ENCODE measurements around the gene FGF12. TPM values are rescaled to one million over a fixed set of nuclear protein-coding genes. Genes with fewer than 3 reads are reported as not detected.

Gene FGF12
- polyA plus RNA-seq, 3 donors, result not detected

DNA sequence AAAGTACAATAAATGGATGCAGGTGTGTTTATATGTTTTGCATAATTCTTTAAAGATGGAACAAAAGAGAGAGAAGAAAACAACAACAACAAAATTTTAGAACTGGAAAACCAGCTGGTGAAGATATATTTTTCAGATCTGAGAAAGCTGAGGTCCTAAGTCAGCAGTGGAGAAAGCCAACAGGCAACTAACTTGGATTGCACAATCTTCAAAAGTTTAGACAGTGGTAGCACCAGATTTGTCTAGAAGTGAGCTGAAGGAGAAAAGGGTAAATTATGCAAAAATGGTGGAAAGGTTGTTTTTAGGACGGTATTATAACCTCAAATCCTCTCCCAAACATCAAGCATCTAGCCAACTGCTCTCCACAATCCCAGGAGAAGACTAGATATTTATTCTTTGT lies 17.0 kb downstream of the FGF12 start:
- Mint-ChIP-seq H3K36me3 (no peaks in the 10 kb centered on the region), H3K4me3 (no peak overlapping the region), H3K27me3 (ENCODE audit: low read depth in 3 of 3) (no peaks in the 10 kb centered on the region), H3K27ac (no peak overlapping the region), H3K4me1 (no peaks in the 10 kb centered on the region), H3K9me3 (peaks cover 0 to 12% (median 3%) of the 10 kb centered on the region in 7 donors)
- no peaks in the 10 kb centered on the region for H3K79me2 ChIP-seq (ENCODE audit: insufficient read depth, low read length)
- intact Hi-C loops (cut with micrococcal nuclease), result no loop called here
- H4K20me1 ChIP-seq (ENCODE audit: insufficient read depth, low read length), result no peaks in the 10 kb centered on the region
- H3K27ac ChIP-seq (ENCODE audit: low read depth in 1 of 2, low read length in 2 of 2), result no peak overlapping the region
- H3K9ac ChIP-seq (ENCODE audit: insufficient read depth, low read length, poor library complexity, severe bottlenecking), result no peak overlapping the region
- no CpG with 5 or more reads among the region's 1 CpG for WGBS (ENCODE audit: insufficient coverage)
- no peak overlapping the region for H3K4me2 ChIP-seq (replicated peaks; ENCODE audit: extremely low read depth, low read length, poor library complexity, severe bottlenecking)
- H3K4me3 ChIP-seq (replicated peaks in 1 of 3; ENCODE audit: low read depth in 2 of 3, low read length in 3 of 3), result no peak overlapping the region
- H3K36me3 ChIP-seq (replicated peaks in 1 of 2; ENCODE audit: control insufficient read depth in 1 of 2, insufficient read depth in 2 of 2, low read length in 2 of 2), result no peaks in the 10 kb centered on the region
- TF ChIP-seq, protein P1, sequence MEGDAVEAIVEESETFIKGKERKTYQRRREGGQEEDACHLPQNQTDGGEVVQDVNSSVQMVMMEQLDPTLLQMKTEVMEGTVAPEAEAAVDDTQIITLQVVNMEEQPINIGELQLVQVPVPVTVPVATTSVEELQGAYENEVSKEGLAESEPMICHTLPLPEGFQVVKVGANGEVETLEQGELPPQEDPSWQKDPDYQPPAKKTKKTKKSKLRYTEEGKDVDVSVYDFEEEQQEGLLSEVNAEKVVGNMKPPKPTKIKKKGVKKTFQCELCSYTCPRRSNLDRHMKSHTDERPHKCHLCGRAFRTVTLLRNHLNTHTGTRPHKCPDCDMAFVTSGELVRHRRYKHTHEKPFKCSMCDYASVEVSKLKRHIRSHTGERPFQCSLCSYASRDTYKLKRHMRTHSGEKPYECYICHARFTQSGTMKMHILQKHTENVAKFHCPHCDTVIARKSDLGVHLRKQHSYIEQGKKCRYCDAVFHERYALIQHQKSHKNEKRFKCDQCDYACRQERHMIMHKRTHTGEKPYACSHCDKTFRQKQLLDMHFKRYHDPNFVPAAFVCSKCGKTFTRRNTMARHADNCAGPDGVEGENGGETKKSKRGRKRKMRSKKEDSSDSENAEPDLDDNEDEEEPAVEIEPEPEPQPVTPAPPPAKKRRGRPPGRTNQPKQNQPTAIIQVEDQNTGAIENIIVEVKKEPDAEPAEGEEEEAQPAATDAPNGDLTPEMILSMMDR (IDR thresholded peaks at IDR 0.05), result no peak
- H2AFZ ChIP-seq (ENCODE audit: insufficient read depth, low read depth, low read length, poor library complexity, severe bottlenecking), result no peak overlapping the region
- no peaks in the 10 kb centered on the region for H3K4me1 ChIP-seq (ENCODE audit: control insufficient read depth in 1 of 2, insufficient read depth in 2 of 2, low read length in 2 of 2)
- peaks cover 0 to 6% of the 10 kb centered on the region in 2 donors for H3K9me3 ChIP-seq (replicated peaks in 1 of 2; ENCODE audit: control insufficient read depth in 1 of 2, insufficient read depth in 1 of 2, low read length in 2 of 2)
- no peaks in the 10 kb centered on the region for H3K27me3 ChIP-seq (ENCODE audit: control insufficient read depth in 2 of 2, insufficient read depth in 2 of 2, low read length in 2 of 2)
- no peak for DNase-seq

DNA sequence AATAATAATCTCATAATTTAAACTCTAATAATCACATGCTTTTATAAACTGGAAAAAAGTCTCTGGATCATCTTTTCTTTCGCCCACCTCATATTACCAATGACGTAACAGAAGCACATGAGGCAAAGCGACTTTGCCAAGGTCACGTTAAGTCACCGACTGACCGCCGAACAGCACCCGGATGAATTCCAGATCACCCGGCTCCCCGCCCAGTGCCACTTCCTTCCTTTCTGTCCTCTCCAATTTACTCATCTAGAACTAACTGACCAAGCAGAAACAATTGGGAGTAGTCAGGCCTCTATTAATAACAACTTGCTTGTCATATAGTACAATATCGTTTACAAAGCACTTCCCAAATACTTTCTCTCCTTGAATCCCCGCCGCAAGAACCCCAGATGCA lies 21.1 kb downstream of the FGF12 start:
- Histone ChIP-seq H3K4me1 (ENCODE audit: control insufficient read depth in 1 of 2, insufficient read depth in 2 of 2, low read length in 2 of 2) (no peaks in the 10 kb centered on the region), H3K36me3 (replicated peaks in 1 of 2; ENCODE audit: control insufficient read depth in 1 of 2, insufficient read depth in 2 of 2, low read length in 2 of 2) (no peaks in the 10 kb centered on the region), H3K4me3 (replicated peaks in 1 of 3; ENCODE audit: low read depth in 2 of 3, low read length in 3 of 3) (no peak overlapping the region), H3K27me3 (ENCODE audit: control insufficient read depth in 2 of 2, insufficient read depth in 2 of 2, low read length in 2 of 2) (no peaks in the 10 kb centered on the region), H4K20me1 (ENCODE audit: insufficient read depth, low read length) (no peaks in the 10 kb centered on the region), H3K9ac (ENCODE audit: insufficient read depth, low read length, poor library complexity, severe bottlenecking) (no peak overlapping the region), H2AFZ (ENCODE audit: insufficient read depth, low read depth, low read length, poor library complexity, severe bottlenecking) (no peak overlapping the region), H3K27ac (ENCODE audit: low read depth in 1 of 2, low read length in 2 of 2) (no peak overlapping the region), H3K9me3 (replicated peaks in 1 of 2; ENCODE audit: control insufficient read depth in 1 of 2, insufficient read depth in 1 of 2, low read length in 2 of 2) (peaks cover 0 to 6% of the 10 kb centered on the region in 2 donors), H3K79me2 (ENCODE audit: insufficient read depth, low read length) (no peaks in the 10 kb centered on the region), H3K4me2 (replicated peaks; ENCODE audit: extremely low read depth, low read length, poor library complexity, severe bottlenecking) (no peak overlapping the region)
- Mint-ChIP-seq H3K36me3 (no peaks in the 10 kb centered on the region), H3K4me1 (no peaks in the 10 kb centered on the region), H3K27me3 (ENCODE audit: low read depth in 3 of 3) (no peaks in the 10 kb centered on the region), H3K4me3 (no peak overlapping the region), H3K27ac (no peak overlapping the region), H3K9me3 (peaks cover 0 to 7% (median 6%) of the 10 kb centered on the region in 7 donors)
- no peak for DNase-seq
- TF ChIP-seq, protein P1 (IDR thresholded peaks at IDR 0.05), result no peak
- WGBS (ENCODE audit: insufficient coverage), result 94% methylated on average over 12 of the region's 13 CpGs
- intact Hi-C loops (cut with micrococcal nuclease), result no loop called here

Measured in CD14-positive monocyte (primary cell).